Measurements from ENCODE around the gene LRRK1. TPM values are rescaled to one million over a fixed set of nuclear protein-coding genes. Genes with fewer than 3 reads are reported as not detected.

The LRRK1 gene
- total RNA-seq, 2 experiments from 2014 or later: 0.20 to 0.60 TPM

DNA sequence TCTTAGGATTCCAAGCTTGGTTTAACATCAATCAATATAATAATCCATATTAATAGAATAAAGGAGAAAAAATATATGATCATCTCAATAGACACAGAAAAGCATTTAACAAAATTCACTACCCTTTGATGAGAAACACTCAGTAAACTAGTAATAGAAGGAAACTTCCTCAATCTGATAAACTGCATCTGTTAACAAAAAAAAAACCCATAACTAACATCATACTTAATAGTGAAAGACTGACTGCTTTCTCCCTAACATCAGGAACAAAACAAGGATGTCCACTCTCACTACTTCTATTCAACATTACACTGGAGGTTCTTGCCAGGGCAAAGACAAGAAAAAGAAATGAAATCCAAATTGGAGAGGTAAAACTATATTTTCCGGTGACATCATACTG is 30.5 kb downstream of the LRRK1 start:
- H3K27me3 Mint-ChIP-seq (ENCODE audit: low read depth): peaks cover 11% of the 10 kb centered on the region
- DNase-seq: no peak
- intact Hi-C loops (cut with micrococcal nuclease): no loop called here
- H3K4me3 Mint-ChIP-seq: no peak overlapping the region
- H3K9me3 Mint-ChIP-seq: no peaks in the 10 kb centered on the region
- no peaks in the 10 kb centered on the region for H3K36me3 Mint-ChIP-seq (ENCODE audit: low read depth)
- CTCF ChIA-PET: no interaction called here
- H3K4me1 Mint-ChIP-seq (ENCODE audit: low read depth): no peaks in the 10 kb centered on the region
- H3K27ac Mint-ChIP-seq: no peak overlapping the region

GRCh38 chr15:100951965-100952364 is 32.8 kb downstream of the LRRK1 start:
- no peak for DNase-seq
- CTCF ChIA-PET: interaction anchor here (1.0 kb wide), 1 partner anchor 23 kb away, joined by 3 read pairs; no protein-coding TSS in a partner anchor
- H3K36me3 Mint-ChIP-seq (ENCODE audit: low read depth): no peaks in the 10 kb centered on the region

DNA sequence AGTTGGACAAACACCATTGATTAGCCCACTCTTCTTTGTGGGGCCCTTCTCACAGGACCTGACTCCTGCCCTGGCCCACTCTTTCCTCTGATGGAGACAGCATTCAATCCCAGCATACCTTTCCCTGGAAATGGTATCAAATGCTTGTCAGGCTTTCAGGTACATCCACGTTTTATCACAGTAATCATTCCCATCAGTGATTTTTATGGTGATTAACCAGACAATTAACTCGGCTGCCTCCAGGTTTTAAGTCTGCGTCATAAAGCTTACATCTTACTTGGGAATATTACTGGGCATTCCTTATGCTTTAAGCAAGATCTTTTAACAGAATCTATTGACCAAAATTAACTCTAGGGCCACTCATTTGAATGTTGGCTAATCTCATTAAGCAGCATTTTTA is 33.4 kb downstream of the LRRK1 start:
- H3K4me3 Mint-ChIP-seq: no peak overlapping the region
- DNase-seq: no peak
- no peaks in the 10 kb centered on the region for H3K9me3 Mint-ChIP-seq
- H3K36me3 Mint-ChIP-seq (ENCODE audit: low read depth): no peaks in the 10 kb centered on the region
- CTCF ChIA-PET: interaction anchor here (1.0 kb wide), 1 partner anchor 24 kb away, joined by 3 read pairs; no protein-coding TSS in a partner anchor
- no peak overlapping the region for H3K27ac Mint-ChIP-seq
- peaks cover 14% of the 10 kb centered on the region for H3K27me3 Mint-ChIP-seq (ENCODE audit: low read depth)
- no peaks in the 10 kb centered on the region for H3K4me1 Mint-ChIP-seq (ENCODE audit: low read depth)
- intact Hi-C loops (cut with micrococcal nuclease): no loop called here

More at GRCh38 chr15:100951965-100952364, 32.8 kb downstream of the LRRK1 start:
- no peaks in the 10 kb centered on the region for H3K9me3 Mint-ChIP-seq
- no peaks in the 10 kb centered on the region for H3K4me1 Mint-ChIP-seq (ENCODE audit: low read depth)
- intact Hi-C loops (cut with micrococcal nuclease): no loop called here
- H3K4me3 Mint-ChIP-seq: no peak overlapping the region
- peaks cover 14% of the 10 kb centered on the region for H3K27me3 Mint-ChIP-seq (ENCODE audit: low read depth)
- no peak overlapping the region for H3K27ac Mint-ChIP-seq

- H3K36me3 Mint-ChIP-seq (ENCODE audit: low read depth): no peaks in the 10 kb centered on the region
- intact Hi-C loops (cut with micrococcal nuclease): no loop called here
- no peak for DNase-seq
- H3K27ac Mint-ChIP-seq: no peak overlapping the region
- H3K4me3 Mint-ChIP-seq: no peak overlapping the region
- peaks cover 27% of the 10 kb centered on the region for H3K27me3 Mint-ChIP-seq (ENCODE audit: low read depth)
- H3K9me3 Mint-ChIP-seq: no peaks in the 10 kb centered on the region
- CTCF ChIA-PET: interaction anchor here (1.0 kb wide), 1 partner anchor 40 kb away, joined by 5 read pairs; no protein-coding TSS in a partner anchor
- H3K4me1 Mint-ChIP-seq (ENCODE audit: low read depth): no peaks in the 10 kb centered on the region
Observed at GRCh38 chr15:100958326-100959065, 39.3 kb downstream of the LRRK1 start.

GRCh38 chr15:100959066-100960050 is 40.2 kb downstream of the LRRK1 start:
- CTCF ChIA-PET: no interaction called here
- DNase-seq: no peak
- intact Hi-C loops (cut with micrococcal nuclease): no loop called here
- Mint-ChIP-seq H3K27me3 (ENCODE audit: low read depth) (peaks cover 27% of the 10 kb centered on the region), H3K36me3 (ENCODE audit: low read depth) (no peaks in the 10 kb centered on the region), H3K9me3 (no peaks in the 10 kb centered on the region), H3K27ac (no peak overlapping the region), H3K4me3 (no peak overlapping the region), H3K4me1 (ENCODE audit: low read depth) (no peaks in the 10 kb centered on the region)

DNA sequence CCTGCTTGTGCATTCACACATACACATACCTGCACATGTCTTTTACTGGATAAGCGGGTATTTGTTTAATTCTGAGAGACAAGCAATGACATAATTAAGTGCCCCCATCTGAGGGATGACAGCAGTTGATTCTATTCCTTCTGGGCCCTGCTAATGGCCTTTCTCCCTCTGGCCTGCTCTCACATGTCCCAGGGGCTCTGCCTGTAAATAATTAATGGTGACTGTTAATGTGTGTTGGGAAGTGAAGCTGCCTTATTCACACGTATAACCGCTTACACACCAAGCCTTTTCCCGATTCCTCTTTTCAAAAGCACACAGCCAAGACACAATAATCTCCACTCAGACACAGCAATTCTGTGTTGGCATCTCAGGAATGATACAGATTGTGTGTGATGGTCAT is 47.8 kb downstream of the LRRK1 start:
- CTCF ChIA-PET: no interaction called here
- H3K36me3 Mint-ChIP-seq (ENCODE audit: low read depth): no peaks in the 10 kb centered on the region
- peaks cover 16% of the 10 kb centered on the region for H3K27me3 Mint-ChIP-seq (ENCODE audit: low read depth)
- H3K4me3 Mint-ChIP-seq: no peak overlapping the region
- intact Hi-C loops (cut with micrococcal nuclease): no loop called here
- no peaks in the 10 kb centered on the region for H3K4me1 Mint-ChIP-seq (ENCODE audit: low read depth)
- H3K9me3 Mint-ChIP-seq: no peaks in the 10 kb centered on the region
- no peak for DNase-seq
- no peak overlapping the region for H3K27ac Mint-ChIP-seq

GRCh38 chr15:100968050-100968966 is 49.2 kb downstream of the LRRK1 start:
- Mint-ChIP-seq H3K4me3 (no peak overlapping the region), H3K9me3 (no peaks in the 10 kb centered on the region), H3K36me3 (ENCODE audit: low read depth) (no peaks in the 10 kb centered on the region), H3K27ac (no peak overlapping the region), H3K4me1 (ENCODE audit: low read depth) (peaks cover 2% of the 10 kb centered on the region), H3K27me3 (ENCODE audit: low read depth) (peaks cover 19% of the 10 kb centered on the region)
- no peak for DNase-seq
- CTCF ChIA-PET: no interaction called here
- intact Hi-C loops (cut with micrococcal nuclease): no loop called here

DNA sequence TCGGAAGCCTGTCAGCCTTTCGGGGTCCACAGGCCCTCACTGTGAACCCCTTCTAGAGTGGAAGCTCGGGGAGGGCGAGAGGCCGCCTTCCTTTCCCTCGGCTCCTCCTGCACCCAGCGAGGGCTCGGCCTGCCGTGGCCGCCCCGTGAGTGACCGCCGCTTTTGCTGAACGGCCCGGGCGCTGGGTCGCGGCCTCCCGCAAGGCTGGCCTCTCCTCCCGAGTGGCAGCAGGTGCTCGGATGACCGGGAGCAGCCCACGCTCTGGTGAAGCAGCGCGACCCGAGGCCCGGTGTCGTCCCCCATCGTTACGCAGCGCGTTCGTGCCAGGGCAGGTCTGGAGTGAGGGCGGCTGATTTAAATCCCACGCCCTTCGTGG is 53.8 kb downstream of the LRRK1 start:
- Mint-ChIP-seq H3K27me3 (ENCODE audit: low read depth) (peaks cover 44% of the 10 kb centered on the region), H3K36me3 (ENCODE audit: low read depth) (no peaks in the 10 kb centered on the region), H3K27ac (no peak overlapping the region), H3K9me3 (no peaks in the 10 kb centered on the region), H3K4me1 (ENCODE audit: low read depth) (peaks cover 2% of the 10 kb centered on the region), H3K4me3 (no peak overlapping the region)
- intact Hi-C loops (cut with micrococcal nuclease): no loop called here
- DNase-seq: no peak
- CTCF ChIA-PET: interaction anchor here (1.2 to 1.5 kb wide), 2 partner anchors 36 to 44 kb away, joined by 3 to 4 read pairs; no protein-coding TSS in a partner anchor

GRCh38 chr15:100973351-100974111 is 54.4 kb downstream of the LRRK1 start:
- Mint-ChIP-seq H3K9me3 (no peaks in the 10 kb centered on the region), H3K27ac (no peak overlapping the region), H3K4me3 (no peak overlapping the region), H3K27me3 (ENCODE audit: low read depth) (peaks cover 44% of the 10 kb centered on the region), H3K4me1 (ENCODE audit: low read depth) (peaks cover 2% of the 10 kb centered on the region), H3K36me3 (ENCODE audit: low read depth) (no peaks in the 10 kb centered on the region)
- CTCF ChIA-PET: interaction anchor here (1.0 kb wide), 1 partner anchor 33 kb away, joined by 3 read pairs; no protein-coding TSS in a partner anchor
- intact Hi-C loops (cut with micrococcal nuclease): no loop called here
- no peak for DNase-seq

DNA sequence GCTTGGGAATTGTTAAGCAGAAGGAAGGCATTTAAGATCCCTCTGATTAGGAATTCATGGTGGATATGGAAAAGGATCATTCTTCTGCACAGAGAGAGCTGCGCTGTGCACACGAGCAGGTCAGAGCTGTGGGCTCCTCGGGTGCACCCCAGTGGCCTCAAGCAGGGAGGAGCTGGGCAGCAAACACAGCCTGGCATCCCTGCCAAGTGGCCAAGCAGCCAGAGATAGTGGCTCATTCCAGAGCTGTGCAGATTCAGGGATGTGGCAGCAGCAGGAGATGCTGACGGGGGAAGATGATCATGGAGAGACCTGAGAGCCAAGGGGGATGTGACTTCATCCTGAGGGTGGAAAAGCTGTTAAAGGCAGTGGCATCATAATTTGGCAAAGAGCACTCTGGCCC is 55.9 kb downstream of the LRRK1 start:
- peaks cover 2% of the 10 kb centered on the region for H3K4me1 Mint-ChIP-seq (ENCODE audit: low read depth)
- no peak for DNase-seq
- peaks cover 3% of the 10 kb centered on the region for H3K9me3 Mint-ChIP-seq
- no peak overlapping the region for H3K27ac Mint-ChIP-seq
- CTCF ChIA-PET: interaction anchor here (0.6 to 1.7 kb wide), 3 partner anchors 32 to 57 kb away, joined by 3 to 5 read pairs (median 5); no protein-coding TSS in a partner anchor
- no peak overlapping the region for H3K4me3 Mint-ChIP-seq
- no peaks in the 10 kb centered on the region for H3K36me3 Mint-ChIP-seq (ENCODE audit: low read depth)
- peaks cover 39% of the 10 kb centered on the region for H3K27me3 Mint-ChIP-seq (ENCODE audit: low read depth)
- intact Hi-C loops (cut with micrococcal nuclease): no loop called here

GRCh38 chr15:100980410-100981046 is 61.4 kb downstream of the LRRK1 start:
- Mint-ChIP-seq H3K27ac (no peak overlapping the region), H3K9me3 (peaks cover 6% of the 10 kb centered on the region), H3K4me1 (ENCODE audit: low read depth) (no peaks in the 10 kb centered on the region), H3K27me3 (ENCODE audit: low read depth) (peaks cover 13% of the 10 kb centered on the region), H3K36me3 (ENCODE audit: low read depth) (no peaks in the 10 kb centered on the region), H3K4me3 (no peak overlapping the region)
- CTCF ChIA-PET: no interaction called here
- DNase-seq: no peak
- intact Hi-C loops (cut with micrococcal nuclease): no loop called here
